NCI-H748 (cell line): ENCODE measurements around the gene ABCA4.

Experiments used
- DNase-seq: peaks from one replicate; lab custom pipeline; 2025; ENCODE audit not compliant: unreplicated experiment; lab: John Stamatoyannopoulos, UW

The ABCA4 gene

GRCh38 chr1:94056171-94056570 lies 64.8 kb downstream of the ABCA4 start:
- DNase-seq = no peak

GRCh38 chr1:94055459-94056122 lies 65.4 kb downstream of the ABCA4 start:
- no peak for DNase-seq

- no peak for DNase-seq
Observed at GRCh38 chr1:94050675-94051074, 70.3 kb downstream of the ABCA4 start.

GRCh38 chr1:94050254-94050653 lies 70.7 kb downstream of the ABCA4 start:
- DNase-seq = no peak

GRCh38 chr1:94049791-94050190 lies 71.2 kb downstream of the ABCA4 start:
- DNase-seq = no peak

- DNase-seq = no peak
Observed at GRCh38 chr1:94048413-94049164, 72.4 kb downstream of the ABCA4 start.

DNA sequence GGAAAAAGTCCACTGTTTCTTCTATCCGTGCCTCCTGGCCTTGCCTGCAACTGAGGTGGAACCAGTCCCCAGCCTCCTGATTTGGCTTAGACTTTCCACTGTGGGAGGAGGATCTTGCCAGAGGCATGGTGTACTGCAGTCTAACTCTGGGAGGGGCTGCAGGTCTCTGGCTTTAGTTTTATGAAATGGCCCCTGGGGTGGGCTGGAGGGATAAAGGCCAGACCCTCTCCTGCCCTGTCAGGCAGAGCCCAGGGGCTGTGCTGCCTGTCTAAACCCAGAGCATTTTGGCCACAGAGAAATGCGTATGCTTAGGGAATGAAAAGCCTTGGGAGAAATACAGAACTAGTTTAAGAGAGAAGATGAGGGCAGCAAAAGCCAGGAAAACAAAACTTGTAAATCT lies 73.0 kb downstream of the ABCA4 start:
- DNase-seq = no peak

DNA sequence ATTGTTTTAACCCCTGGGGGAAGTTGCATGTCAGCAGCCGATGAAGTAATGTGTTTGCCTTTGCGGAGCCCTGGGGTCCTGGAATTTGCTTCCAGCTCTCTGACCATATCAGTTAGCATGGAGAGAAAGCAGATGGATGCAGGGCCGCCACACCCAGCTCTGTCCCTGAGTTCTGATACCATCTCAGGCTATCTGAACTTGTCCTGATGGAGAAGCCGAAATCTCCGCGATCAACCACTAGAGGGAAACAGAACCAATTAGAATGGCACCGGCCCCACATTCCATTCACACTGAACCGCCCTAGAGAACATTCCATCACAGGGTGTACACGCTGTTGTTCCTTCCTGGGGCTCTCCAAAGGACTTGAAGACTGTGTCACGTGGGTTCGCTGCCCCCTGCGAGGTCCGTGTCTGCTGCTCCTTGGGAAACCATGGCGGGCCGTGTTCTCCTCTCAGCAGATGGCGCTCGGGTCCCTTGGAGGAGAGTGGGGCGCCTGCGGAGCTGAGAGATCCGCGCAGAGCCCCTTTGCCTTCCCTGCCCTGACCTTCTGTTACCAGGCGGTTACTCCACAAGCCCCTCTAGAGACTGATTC lies 75.4 kb downstream of the ABCA4 start:
- peak; percentile 19 for DNase-seq

- DNase-seq = no peak
Observed at GRCh38 chr1:94044891-94045290, 76.1 kb downstream of the ABCA4 start.

GRCh38 chr1:94044290-94044790 lies 76.6 kb downstream of the ABCA4 start:
- no peak for DNase-seq

DNA sequence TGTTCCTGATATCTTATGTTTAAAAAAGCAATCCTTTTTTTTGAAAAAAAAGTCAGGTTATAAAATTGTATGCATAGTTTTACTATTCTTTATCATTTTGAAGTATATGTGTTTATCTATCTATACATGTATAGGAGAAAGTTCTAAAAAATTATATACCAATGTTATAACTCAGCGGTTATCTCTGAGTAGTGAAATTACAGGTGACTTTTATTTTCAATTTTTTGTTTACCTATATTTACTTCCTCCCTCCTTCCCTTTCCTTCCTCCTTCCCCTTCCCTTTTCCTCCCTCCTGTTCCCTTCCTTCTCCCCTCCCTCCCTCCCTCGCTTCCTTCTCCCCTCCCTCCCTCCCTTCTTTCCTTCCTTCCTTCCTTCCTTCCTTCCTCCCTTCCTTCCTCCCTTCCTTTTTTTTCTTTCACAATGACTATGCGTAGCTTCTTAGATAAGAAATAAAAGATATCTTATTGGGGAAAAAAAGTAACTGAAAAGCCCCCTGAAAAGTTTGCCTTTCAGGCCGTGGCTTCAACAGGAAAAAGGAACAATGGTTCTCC lies 77.1 kb downstream of the ABCA4 start:
- no peak for DNase-seq

DNA sequence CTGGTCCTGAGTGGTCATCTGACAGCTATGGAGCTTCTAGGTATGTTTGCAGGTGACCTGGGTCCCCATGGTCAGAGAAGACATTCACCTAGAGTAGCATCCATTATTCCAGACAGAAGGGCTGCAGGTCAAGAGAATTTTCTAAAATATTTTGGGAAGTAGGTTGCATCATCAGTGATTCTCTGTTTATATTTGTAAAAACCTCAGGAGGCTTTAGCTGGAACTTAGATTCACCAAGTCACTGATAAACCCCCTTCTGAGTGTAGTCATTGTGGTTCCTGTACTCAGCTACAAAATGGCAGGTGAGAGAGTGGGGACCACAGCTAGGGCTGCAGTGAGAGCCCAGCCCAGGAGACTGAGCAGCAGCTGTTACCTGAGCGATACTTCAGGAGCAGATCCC lies 78.6 kb downstream of the ABCA4 start:
- no peak for DNase-seq

GRCh38 chr1:94039871-94040569 lies 80.9 kb downstream of the ABCA4 start:
- DNase-seq = no peak

- DNase-seq = peak; percentile 55
Observed at GRCh38 chr1:94039514-94039870, 81.5 kb downstream of the ABCA4 start.

DNA sequence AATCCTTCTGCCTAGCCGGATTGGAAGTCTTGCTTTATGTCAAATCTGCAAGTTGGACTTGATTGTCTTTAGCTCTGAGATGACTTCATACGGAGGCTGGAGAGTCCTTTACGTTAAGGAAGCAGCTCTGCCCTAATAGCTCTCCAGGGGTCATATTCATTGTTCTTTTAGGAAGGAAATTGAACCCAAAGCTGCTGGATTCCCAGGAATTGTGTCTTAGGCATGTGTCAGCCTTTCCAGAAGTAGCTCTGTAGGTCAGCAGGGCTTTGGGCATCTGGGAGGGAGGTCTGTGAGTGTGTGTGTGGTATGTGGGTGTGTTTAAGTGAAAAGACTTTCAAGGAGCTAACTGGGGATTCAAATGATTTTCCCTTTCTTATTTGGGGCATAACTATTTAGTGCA lies 82.4 kb downstream of the ABCA4 start:
- no peak for DNase-seq

DNA sequence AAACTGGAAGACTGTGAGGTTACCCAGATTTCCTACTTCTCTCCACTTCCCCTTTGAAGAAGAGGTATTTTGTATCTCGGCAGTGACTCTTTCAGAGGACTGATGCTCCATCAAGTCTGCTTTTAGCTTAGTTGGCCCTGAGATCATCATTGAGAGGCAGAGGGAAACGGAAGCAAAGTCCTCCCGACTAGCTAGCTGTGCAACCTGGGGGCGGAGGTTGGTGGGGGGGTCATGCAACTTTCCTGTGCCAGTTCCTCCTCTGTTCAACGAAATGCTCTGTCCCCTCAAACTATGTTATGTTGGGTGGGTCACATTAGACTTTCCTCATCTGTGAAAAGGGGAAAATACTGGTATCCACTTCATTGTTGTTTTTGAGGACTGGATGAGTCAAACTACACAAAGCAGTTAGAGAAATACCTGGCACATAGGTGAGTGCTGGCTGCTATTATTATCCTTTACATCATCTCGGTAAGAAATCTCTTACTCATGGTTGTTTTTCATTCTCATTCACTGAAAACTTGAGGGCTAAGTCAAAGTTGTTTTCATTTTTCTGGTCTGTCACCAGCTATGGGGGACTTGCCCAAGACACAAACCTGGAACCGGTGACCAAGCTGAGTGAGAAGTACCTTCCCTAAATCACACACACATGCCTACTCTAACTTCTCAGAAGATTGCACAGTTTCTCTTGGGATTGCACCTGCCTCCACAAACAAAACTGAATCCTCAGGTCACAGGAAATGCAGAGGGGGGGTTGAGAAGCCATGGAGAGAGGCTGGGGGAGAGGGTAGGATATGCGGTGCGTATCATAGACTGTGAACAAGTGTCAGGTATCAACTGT lies 83.3 kb downstream of the ABCA4 start:
- DNase-seq = no peak

- no peak for DNase-seq
Observed at GRCh38 chr1:94036730-94037129, 84.2 kb downstream of the ABCA4 start.

DNA sequence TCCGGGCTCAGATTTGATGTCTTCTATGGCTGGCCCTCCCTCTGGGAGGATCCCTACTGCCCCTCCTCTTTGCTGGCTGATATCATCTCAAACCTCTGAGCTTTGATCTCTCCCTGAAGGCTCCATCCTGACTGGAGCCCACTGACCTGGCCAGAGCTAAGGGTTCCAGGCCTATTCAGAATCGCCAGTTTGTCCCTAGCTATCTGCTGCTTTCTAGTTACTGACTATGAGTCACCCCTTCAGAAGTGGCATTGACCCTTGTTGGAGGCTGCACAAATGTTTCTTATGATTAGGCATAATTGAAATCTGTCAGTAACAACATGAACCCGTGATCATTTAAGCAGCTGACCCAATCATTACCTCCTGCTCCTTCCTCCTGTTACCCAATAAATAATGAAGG lies 87.1 kb downstream of the ABCA4 start:
- DNase-seq = no peak

DNA sequence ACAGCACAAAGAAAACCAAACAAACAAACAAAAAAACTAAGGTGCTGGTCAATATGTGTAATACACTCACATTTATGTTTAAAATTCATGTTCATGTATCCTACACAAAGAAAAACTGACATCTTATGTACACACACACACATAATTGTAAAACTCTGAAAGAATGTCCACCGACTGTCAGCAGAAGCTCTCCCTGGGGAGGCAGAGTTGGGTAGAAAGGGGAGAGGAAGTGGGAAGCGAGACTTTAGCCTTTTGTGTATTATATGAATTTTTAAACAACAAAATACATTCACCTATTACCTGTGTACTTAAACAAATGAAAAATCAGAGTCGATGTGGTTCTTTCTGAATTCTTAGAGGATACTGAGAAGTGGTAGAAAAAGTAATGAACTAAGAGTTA lies 88.3 kb downstream of the ABCA4 start:
- DNase-seq = no peak

DNA sequence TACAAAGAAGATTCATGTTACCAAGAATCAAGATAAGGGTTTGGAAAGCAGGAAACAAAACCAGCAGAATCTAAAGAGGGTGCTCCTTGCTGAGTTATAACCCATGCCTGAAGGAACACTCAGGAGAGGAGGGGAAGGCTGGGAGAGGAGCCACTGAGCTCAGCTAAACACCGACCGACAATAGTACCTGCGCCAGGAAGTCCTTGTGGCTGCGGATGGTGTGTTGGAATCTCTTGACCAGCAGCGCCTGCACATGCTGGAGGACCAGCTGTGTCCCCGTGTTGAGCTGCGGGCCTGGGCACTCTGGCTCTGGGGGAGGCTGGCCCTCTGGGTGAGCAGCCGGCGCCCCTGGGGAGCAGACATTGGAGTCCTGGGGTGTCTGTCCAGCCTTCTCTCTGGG lies 89.4 kb downstream of the ABCA4 start:
- no peak for DNase-seq

DNA sequence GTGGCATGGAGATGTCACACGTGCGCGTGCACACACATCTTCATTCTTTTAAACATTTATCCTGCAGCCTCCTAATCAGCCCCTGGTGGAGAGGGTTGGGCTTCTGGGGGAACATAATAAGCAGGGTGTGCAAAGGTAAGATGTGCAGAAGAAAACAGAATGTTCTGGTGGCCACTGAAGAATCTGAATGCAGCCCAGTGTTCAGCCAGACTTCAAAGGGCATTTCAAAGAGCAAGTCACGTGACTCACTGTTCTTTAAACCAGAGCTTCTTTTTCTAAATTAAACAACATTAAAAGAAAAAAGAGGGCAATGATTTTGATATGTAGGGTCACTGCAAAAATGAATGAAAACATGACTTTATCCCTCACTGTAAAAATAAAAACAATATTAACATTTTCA lies 89.8 kb downstream of the ABCA4 start:
- DNase-seq = no peak
